ENCODE results near the gene HSPA14.
"Not testable (repeated sequence)": the region's sequence is repeated elsewhere in the genome, so short reads cannot be mapped to it uniquely, and the experiment has no call there.

The HSPA14 gene

DNA sequence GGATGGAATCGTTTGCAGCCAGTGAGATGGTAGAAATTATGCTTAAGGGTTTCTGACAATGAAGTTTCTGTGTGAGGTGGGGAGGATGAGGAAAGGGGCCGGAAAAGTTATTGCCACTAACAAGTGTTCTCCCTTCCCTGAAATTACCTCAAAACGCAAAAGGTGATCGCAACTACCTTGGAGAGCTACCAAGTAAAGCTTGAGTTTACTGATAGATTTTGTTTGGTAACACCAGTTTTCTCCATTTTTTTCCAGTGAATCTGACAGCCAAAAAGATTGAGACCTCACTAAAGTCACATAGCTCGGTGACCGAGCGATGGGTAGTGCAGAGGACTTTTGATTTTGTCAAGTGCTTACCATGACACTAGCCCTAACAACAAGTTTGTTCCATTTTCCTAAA is 42.1 kb downstream of the HSPA14 start:
- DNase-seq (ENCODE audit: low read depth in 2 of 3, low spot score in 1 of 3) = no peak

DNA sequence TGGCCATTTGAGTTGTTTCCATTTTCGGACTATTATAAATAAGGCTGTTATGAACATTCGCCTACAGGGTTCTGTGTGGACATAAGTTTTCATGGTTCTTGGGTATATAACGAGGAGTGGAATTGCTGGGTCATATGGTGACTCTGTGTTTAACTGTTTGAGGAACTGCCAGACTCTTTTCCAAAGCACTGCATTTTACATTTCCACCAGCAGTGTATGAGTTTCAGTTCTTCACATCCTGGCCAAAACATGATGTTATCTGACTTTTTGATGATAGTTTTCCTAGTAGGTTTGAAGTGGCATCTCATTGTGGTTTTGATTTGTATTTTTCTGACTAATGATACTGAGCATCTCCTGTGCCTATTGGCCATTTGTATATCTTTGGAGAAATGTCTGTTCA is 46.0 kb downstream of the HSPA14 start:
- no peak for DNase-seq (ENCODE audit: low read depth in 2 of 3, low spot score in 1 of 3)

GRCh38 chr10:14889318-14889717 is 51.2 kb downstream of the HSPA14 start:
- no peak for DNase-seq (ENCODE audit: low read depth in 2 of 3, low spot score in 1 of 3)

GRCh38 chr10:14891151-14891550 is 53.0 kb downstream of the HSPA14 start:
- no peak for DNase-seq (ENCODE audit: low read depth in 2 of 3, low spot score in 1 of 3)

GRCh38 chr10:14904316-14904732 is 66.2 kb downstream of the HSPA14 start:
- DNase-seq (ENCODE audit: low read depth in 2 of 3, low spot score in 1 of 3) = peak in 1 of 3 donors; percentile 15

DNA sequence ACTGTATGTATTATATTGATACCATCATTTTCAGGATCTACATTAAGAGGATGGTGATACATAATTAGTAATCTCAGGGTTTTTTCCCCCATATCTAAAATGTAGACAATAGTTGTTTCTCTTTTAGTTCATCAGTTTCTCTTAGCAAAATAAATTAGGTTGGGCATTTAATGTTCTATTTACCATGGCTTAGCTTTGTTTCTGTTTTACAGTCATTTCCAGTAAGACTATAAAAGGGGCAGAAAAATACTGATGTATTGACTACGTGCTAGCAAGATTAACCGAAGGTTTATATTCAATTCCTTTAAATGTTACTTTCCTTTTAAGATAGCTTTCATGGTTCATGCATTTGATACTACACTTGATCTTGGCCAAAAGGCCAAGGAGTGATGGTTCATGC is 66.8 kb downstream of the HSPA14 start:
- DNase-seq (ENCODE audit: low read depth in 2 of 3, low spot score in 1 of 3) = no peak

DNA sequence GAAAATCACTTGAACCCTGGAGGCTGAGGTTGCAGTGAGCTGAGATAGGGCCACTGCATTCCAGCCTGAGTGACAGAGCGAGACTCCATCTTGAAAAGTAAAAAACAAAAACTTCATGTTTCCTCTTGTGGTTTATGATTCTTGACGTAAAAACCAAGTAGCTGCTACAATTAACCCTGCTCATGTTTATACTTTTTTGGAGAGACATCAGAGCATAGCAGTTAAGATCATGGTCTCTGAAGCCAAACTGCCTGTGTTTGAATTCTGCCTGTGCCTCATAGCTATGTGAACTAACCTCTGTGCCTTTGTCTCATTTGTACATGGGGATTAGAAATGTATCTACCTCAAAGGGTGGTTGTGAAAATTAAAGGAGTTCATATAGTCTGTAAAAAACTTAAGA is 67.8 kb downstream of the HSPA14 start:
- no peak for DNase-seq (ENCODE audit: low read depth in 2 of 3, low spot score in 1 of 3)

DNA sequence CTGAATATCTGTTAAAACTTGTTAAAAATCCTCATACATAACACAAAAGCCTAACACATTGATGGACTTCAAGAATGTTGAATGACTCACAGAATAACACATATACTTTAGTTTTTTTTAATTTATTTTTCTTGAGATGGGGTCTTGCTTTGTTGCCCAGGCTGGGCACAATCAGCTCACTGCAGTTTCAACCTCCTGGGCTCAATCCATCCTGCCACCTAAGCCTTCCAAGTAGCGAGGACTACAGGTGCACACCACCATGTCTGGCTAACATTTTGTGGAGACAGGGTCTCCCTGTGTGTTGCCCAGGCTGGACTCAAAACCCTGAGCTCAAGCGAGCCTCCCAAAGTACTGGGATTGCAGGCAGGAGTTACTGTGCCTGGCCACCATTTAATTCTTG is 68.7 kb downstream of the HSPA14 start:
- no peak for DNase-seq (ENCODE audit: low read depth in 2 of 3, low spot score in 1 of 3)

- not testable (repeated sequence) for DNase-seq (ENCODE audit: low read depth in 2 of 3, low spot score in 1 of 3)
These were observed 69.5 kb downstream of the HSPA14 start for GRCh38 chr10:14907591-14907990.

DNA sequence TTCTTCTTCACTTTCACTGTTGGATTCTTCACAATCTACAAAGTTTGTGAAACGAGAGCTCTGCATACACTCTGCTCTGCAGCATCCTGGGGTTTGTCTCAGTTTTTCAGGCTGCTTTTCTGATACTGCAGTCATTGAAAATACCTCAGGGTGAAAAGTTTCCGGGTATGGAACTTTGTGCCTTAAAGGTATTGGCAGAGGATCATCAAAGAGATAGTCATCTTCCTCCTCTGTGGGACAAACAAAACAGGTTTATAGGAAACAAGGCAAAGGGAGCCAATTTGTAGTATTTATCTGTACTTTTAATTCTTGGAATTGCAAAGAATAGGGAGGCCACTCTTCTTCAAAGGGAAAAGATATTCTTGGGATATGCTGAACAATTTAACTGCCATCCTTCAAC is 71.0 kb downstream of the HSPA14 start:
- no peak for DNase-seq (ENCODE audit: low read depth in 2 of 3, low spot score in 1 of 3)

GRCh38 chr10:14910953-14911352 is 72.8 kb downstream of the HSPA14 start:
- no peak for DNase-seq (ENCODE audit: low read depth in 2 of 3, low spot score in 1 of 3)

GRCh38 chr10:14911801-14912200 is 73.7 kb downstream of the HSPA14 start:
- no peak for DNase-seq (ENCODE audit: low read depth in 2 of 3, low spot score in 1 of 3)

- no peak for DNase-seq (ENCODE audit: low read depth in 2 of 3, low spot score in 1 of 3)
These were observed 78.5 kb downstream of the HSPA14 start for GRCh38 chr10:14916600-14916999.

DNA sequence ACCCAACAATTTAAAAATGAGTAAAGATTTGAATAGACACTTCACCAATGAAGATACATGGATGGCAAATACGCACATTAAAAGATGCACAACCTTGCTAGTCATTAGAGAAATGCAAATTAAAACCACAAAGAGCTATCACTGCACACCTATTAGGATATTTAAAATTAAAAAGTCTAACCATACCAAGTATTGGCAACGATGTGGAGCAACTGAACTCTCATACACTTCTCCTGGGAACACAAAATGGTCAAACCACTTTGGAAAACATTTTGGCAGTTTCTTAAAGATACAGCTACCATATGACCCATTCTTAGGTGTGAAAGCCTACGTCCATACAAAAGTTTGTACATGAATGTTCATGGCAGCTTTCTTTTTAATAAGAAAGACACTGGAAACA is 79.7 kb downstream of the HSPA14 start:
- DNase-seq (ENCODE audit: low read depth in 2 of 3, low spot score in 1 of 3) = no peak

GRCh38 chr10:14918964-14919363 is 80.9 kb downstream of the HSPA14 start:
- DNase-seq (ENCODE audit: low read depth in 2 of 3, low spot score in 1 of 3) = no peak

Data from stimulated activated CD4-positive, alpha-beta T cell treated with anti-CD3 and anti-CD28 coated beads, Interleukin-12 subunit alpha, Interleukin-12 subunit beta, amount 100 ng/mL, for 48 hours (primary cell).